ENCODE measurements around the gene UTP4.

UTP4 gene

GRCh38 chr16:69180011-69180338 is 47.5 kb downstream of the UTP4 start:
- no peak for DNase-seq

GRCh38 chr16:69182730-69183416 is 50.4 kb downstream of the UTP4 start:
- no peak for DNase-seq

- DNase-seq: peak; percentile 89
Observed at GRCh38 chr16:69186642-69187445, 54.4 kb downstream of the UTP4 start, which contains the start of gene SNTB2. TSS of gene SNTB2 (plus strand) at chr16:69187164. CDS start at chr16:69187167, 3 bp downstream.

DNA sequence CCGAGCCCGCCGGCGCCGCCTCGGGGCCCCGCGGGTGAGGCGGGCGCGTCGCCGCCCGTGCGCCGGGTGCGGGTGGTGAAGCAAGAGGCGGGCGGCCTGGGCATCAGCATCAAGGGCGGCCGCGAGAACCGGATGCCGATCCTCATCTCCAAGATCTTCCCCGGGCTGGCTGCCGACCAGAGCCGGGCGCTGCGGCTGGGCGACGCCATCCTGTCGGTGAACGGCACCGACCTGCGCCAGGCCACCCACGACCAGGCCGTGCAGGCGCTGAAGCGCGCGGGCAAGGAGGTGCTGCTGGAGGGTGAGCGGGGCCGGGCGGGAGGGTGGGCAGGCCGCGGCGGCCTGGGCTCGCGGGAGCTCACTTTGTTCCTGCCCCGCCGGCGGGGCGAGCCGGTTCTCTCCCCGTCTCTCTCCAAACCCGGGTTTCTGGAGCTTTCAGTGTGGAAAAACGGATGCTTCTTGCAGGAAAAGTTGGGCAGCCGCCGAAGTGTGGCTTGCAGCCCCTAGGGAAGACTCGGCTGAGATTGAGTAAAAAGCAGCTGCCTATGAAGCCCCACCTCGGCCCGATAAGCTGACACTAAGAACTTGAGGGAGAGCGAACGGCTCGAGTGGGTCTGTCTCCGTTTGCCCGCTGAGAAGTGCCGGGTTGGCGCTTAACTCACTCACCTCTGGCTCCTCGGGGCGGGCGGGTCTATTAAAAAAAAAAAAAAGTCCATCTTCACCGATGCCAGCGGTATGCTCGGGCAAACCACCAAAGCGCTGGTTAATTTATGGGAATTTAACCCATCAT is 55.2 kb downstream of the UTP4 start:
- DNase-seq: peak; percentile 54

DNA sequence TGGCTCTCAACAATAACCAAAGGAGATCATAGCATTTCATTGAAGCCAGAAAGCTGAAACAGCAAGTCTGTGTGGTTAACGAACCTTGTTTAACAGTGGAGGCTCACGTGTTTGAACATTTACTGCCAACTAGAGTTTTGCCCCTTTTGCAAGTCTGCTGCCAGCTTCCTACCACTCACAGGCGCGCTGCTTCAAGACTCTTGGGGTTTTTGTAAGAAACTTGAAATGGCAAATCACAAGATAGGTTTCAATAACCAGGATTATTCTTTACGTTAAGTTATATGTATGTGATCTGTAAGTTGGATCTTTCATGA is 55.7 kb downstream of the UTP4 start:
- peak; percentile 45 for DNase-seq

DNA sequence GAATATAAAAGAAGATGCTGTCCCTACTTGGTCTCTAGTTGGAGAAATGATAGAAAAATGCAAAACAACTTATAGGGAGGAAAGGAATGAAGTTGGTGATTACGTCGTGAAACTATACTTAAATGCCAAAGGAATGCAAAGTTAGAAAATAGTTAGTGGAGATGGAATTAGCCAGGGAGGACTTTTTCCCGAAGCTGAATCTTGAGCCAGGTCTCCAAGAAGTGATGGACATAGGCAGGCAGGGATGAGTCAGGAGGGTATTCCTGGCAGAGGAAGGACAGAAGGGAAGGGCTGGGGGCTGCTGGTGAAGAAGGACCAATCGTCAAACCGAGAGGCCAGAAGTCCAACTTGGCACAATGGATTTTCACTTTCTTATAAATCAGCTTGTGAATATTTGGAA is 56.3 kb downstream of the UTP4 start:
- no peak for DNase-seq

DNA sequence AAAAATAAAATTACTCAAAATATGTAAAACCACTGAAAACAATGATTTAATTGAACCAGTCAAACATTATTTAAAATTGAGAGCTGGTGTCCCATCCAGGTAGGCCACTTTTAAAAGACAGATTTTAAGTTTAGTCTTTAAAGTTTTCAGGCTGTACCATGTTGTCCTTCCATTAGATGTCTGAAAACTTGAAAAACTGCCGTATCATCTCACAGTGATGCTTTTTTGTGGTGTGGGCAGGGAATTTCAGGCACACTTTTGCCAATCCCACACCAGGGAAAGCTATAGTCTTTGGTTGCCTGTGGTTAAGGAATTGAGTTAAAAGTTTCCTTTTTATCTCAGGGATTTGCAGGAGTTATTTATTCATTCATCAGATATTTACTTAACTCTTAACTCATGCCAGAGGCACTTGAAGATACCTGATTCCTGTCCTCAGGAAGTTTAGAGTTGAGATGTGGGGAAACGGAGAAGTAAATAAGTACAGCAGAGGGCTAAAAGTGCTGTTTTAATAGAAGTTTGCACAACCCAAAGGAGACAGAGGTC is 57.7 kb downstream of the UTP4 start:
- no peak for DNase-seq

DNA sequence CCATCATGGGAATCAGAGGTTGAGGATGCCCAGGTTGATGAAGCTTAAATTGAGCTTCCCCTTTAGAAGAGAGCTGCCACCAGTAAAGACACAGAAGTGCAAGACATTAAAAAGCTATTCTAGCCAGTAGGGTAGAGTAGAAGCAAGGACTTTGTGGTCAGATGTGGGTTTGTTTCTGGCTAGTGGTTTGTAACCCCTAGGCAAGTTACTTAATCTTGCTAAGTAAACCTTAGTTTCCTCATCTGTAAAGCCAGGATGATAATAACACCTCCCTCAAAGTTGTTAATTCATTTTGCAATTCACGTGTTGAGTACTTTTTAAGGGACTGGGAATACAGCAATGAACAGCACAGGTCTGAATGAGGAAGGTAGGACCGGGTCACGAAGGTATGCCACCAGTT is 58.1 kb downstream of the UTP4 start:
- no peak for DNase-seq

- no peak for DNase-seq
Observed at GRCh38 chr16:69191136-69191535, 58.7 kb downstream of the UTP4 start.

DNA sequence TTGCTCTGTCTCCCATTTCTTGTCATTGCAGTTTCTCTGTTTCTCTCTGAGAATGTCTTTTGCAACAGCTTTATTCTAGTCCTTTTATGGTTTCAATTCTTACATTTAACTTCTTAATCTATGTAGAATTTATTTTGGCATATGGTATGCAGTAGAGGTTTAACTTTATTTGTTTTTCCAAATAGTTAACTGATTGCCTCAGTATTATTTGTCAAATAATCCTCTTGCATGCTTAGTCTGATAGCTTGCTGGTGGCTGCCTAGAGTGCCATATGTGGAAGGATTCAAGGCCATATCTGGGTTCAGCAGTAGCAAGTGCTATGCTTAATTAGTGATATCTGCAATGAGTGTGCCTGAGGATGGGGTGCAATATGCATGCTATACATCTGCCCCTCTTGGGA is 61.4 kb downstream of the UTP4 start:
- no peak for DNase-seq

GRCh38 chr16:69194488-69194887 is 62.0 kb downstream of the UTP4 start:
- DNase-seq: no peak

- no peak for DNase-seq
Observed at GRCh38 chr16:69195369-69196029, 63.0 kb downstream of the UTP4 start.

- DNase-seq: no peak
Observed at GRCh38 chr16:69197573-69197972, 65.1 kb downstream of the UTP4 start.

DNA sequence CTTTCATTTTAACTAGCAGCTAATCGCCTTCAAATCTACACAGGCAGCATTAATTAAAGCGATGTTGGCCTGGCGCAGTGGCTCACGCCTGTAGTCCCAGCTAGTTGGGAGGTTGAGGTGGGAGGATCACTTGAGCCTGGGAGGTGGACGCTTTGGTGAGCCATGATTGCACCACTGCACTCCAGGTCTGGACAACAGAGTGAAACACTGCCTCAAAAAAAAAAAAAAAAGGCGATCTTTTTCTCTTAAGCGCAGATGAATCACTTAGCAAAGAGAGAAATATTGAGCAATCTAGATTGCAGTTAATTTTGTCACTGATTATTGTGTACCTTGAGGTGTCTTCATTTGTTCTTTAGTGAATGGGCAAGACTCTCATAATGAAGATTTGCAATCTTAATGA is 66.9 kb downstream of the UTP4 start:
- no peak for DNase-seq

GRCh38 chr16:69201291-69201690 is 68.8 kb downstream of the UTP4 start:
- no peak for DNase-seq

DNA sequence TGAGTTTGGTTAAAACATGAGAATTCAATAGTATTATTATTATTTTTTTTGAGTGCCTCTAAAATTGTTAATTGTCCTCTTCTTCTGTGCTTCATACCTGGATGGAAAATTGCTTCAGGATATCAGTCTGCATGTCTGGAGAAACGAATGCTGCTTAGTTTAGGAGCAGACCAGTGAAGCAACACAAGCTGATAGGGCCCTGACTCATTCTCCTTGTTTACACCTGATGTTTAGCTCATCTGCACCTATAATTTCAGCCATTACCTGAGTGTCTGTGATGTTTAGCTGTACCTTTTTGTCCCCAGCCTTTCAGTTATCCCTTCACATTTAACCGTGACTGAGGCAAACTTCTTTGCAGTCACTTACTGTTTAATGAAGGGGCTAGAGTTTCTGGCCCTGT is 69.3 kb downstream of the UTP4 start:
- no peak for DNase-seq

GRCh38 chr16:69204172-69204571 is 71.7 kb downstream of the UTP4 start:
- DNase-seq: no peak

DNA sequence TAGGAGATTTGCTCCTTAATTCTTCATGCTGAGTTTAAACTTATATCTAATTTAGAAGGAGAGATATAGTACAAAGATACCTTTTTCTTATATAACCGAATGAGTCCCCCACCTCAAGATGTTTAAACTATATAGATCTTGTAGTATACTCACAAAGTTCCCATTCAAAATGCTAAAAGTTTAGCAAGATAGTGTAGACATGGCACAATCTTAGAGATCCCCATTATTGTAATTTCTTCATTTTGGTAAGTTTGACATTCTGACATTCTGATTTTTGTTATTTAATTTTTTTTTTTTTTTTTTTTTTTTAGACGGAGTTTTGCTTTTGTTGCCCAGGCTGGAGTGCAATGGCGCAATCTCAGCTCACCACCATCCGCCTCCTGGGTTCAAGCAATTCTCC is 77.3 kb downstream of the UTP4 start:
- DNase-seq: no peak

- no peak for DNase-seq
Observed at GRCh38 chr16:69217433-69217832, 85.0 kb downstream of the UTP4 start.

Data from CD4-positive, alpha-beta T cell treated with Interleukin-6 for 4 hours (primary cell).